ENCODE results near the gene MEGF6. TPM values are rescaled to one million over a fixed set of nuclear protein-coding genes. Genes with fewer than 3 reads are reported as not detected.

The MEGF6 gene
- total and polyA plus RNA-seq, 2 of the 8 experiments (the other 6 are each of a cell fraction or from before 2014, with no cell fraction given): 4.1 to 14.8 TPM

DNA sequence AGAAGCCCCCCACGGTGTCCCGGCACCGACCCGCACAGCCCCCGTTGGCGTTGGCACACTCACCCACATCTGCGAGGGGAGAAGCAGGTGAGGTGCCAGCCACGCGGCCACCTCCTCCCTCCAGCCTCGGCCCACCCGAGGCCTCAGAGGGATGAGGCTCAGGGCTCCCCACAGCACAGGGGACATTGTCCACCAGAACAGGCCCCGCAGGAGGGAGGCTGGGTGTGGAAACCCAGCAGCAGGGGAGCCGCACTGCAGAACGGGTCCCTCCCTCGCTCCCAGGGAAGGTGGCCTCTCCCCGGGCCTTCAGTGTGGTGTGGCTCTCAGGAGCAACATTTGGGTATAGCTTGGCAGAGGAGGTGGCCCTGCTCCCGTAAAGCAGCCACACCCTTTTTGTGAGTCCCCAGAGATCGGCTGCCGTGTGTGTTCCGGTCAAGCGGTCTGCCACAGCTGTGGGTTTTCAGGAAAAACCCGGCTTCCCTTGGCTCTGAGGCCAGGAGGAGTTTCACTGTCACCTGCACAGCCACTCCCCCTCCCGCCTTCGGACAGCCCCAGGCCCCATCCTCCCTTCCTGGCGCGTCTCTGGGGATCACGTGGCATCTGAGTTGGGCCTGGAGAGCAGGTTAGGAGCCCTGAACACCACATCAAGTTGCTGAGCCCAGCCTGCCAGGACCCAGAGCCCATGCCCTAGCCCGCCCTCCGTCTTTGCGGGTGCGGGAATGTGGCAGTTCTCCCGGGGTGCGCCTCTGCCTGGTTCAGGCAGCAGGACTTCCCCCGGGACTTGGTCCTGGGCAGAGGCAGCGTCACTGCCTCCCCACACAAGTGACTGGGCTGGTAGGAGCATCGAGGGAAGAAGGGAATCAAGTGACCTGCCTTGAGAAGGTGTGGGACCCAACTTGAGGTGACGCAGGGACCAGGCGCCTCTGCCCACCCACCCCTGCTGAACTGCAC, 64.0 kb downstream of the MEGF6 start:
- no peak overlapping the region for H3K4me3 ChIP-seq (ENCODE audit: extremely low read depth in 1 of 4, insufficient read depth in 2 of 4, low read depth in 3 of 4, low read length in 4 of 4)
- H2AK5ac ChIP-seq (ENCODE audit: low read depth, low read length): no peak overlapping the region
- H3K23me2 ChIP-seq (ENCODE audit: low read depth, low read length): no peaks in the 10 kb centered on the region
- no peak for TF ChIP-seq PHF8 (conservative IDR thresholded peaks at IDR 0.05; ENCODE audit: low read depth, low read length)
- WGBS, 2 experiments (ENCODE audit: extremely low coverage in 1 of 2, insufficient coverage in 1 of 2, insufficient read length in 1 of 2, insufficient replicate concordance in 2 of 2, low coverage in 1 of 2, low lambda C conversion rate in 2 of 2, missing lambda C conversion rate in 1 of 2): 88% methylated on average over 38 of the region's 38 CpGs; no CpG with 5 or more reads in 1 of the 2 experiments
- no peak overlapping the region for H3K27ac ChIP-seq (ENCODE audit: low read depth, low read length)
- H3K18ac ChIP-seq (ENCODE audit: extremely low read depth, low read length): no peak overlapping the region
- H3K9ac ChIP-seq (replicated peaks in 1 of 4; ENCODE audit: extremely low read depth in 1 of 4, low read depth in 3 of 4, low read length in 3 of 4): no peak overlapping the region
- no peaks in the 10 kb centered on the region for H3K9me3 ChIP-seq (ENCODE audit: insufficient read depth in 2 of 2, low read depth in 1 of 2, low read length in 1 of 2)
- H2AFZ ChIP-seq (ENCODE audit: low read length): no peak overlapping the region
- H2BK12ac ChIP-seq (ENCODE audit: low read depth, low read length): no peak overlapping the region
- DNase-seq (ENCODE audit: low read depth in 1 of 2, low spot score in 2 of 2) (no peak), FAIRE-seq (no peak)
- H3K4ac ChIP-seq (replicated peaks; ENCODE audit: insufficient read length, low read depth, low read length): no peak overlapping the region
- peaks cover 2 to 10% of the 10 kb centered on the region in 2 experiments for H4K20me1 ChIP-seq (replicated peaks in 1 of 2; ENCODE audit: control insufficient read depth in 1 of 2, insufficient read depth in 2 of 2, low read length in 2 of 2)
- no peak overlapping the region for H2BK120ac ChIP-seq (replicated peaks; ENCODE audit: low read depth, low read length)
- no peak overlapping the region for H3K56ac ChIP-seq (replicated peaks; ENCODE audit: insufficient read length, low read depth, low read length)
- ChIA-PET POLR2A (ENCODE audit: partially characterized antibody) (interaction anchor here (0.6 kb wide), 1 partner anchor 52 kb away, joined by 3 read pairs; no protein-coding TSS in a partner anchor), CTCF (ENCODE audit: partially characterized antibody) (interaction anchor here (0.6 to 10.5 kb wide), 8 partner anchors 11 to 74 kb away, joined by 3 to 73 read pairs (median 5); no protein-coding TSS in a partner anchor)
- H3K23ac ChIP-seq (ENCODE audit: insufficient read length): no peak overlapping the region
- H3K27me3 ChIP-seq (replicated peaks in 1 of 4; ENCODE audit: control insufficient read depth in 3 of 4, extremely low read depth in 1 of 4, insufficient read depth in 3 of 4, low read length in 3 of 4): no peaks in the 10 kb centered on the region; a peak in 1 of 7 replicates
- H3K79me1 ChIP-seq (ENCODE audit: low read depth, low read length): no peaks in the 10 kb centered on the region; the same call in 1 of the 2 replicates
- H4K5ac ChIP-seq (ENCODE audit: insufficient read length, low read depth, low read length): no peak overlapping the region
- no peak overlapping the region for H2BK15ac ChIP-seq (ENCODE audit: low read length)
- H4K8ac ChIP-seq (ENCODE audit: extremely low read depth, insufficient read depth, low read length): peak overlapping the region; percentile 51
- no peak overlapping the region for H3K4me2 ChIP-seq (ENCODE audit: insufficient read depth in 1 of 2, low read depth in 2 of 2, low read length in 2 of 2)
- peaks cover 0 to 17% (median 4%) of the 10 kb centered on the region in 4 experiments; a peak in 5 of 7 replicates for H3K4me1 ChIP-seq (replicated peaks in 1 of 4; ENCODE audit: control insufficient read depth in 3 of 4, insufficient read depth in 4 of 4, low read length in 3 of 4)
- no peaks in the 10 kb centered on the region for H3K36me3 ChIP-seq (ENCODE audit: control insufficient read depth in 2 of 4, insufficient read depth in 4 of 4, low read length in 3 of 4)
- no peaks in the 10 kb centered on the region for H3K79me2 ChIP-seq (ENCODE audit: control insufficient read depth in 1 of 2, insufficient read depth in 2 of 2, low read length in 2 of 2)
- no peak overlapping the region for H2BK5ac ChIP-seq (ENCODE audit: low read depth, low read length)
- no peak overlapping the region for H3K14ac ChIP-seq (ENCODE audit: insufficient read length)
- no peak overlapping the region for H2BK20ac ChIP-seq (ENCODE audit: low read length)
- no peak overlapping the region for H4K91ac ChIP-seq (replicated peaks; ENCODE audit: insufficient read length, low read length)

Measured in H1 (cell line).